SK-N-SH treated with all-trans-retinoic acid at 6 μM for 48 hours (cell line): ENCODE results near the gene STIM2.

Source experiments
- ATAC-seq: fragments of 200-7000 bp; cut with Tn5 transposase; 3 replicates; pipeline ENCODE4 v1.9.1; 2020; ENCODE audit warnings: mild to moderate bottlenecking, moderate library complexity
- ARNTL ChIP-seq: fragments of 450-650 bp; formaldehyde crosslinking; IDR thresholded peaks from 2 replicates; pipeline ENCODE4 v1.5.0; 2020; ENCODE audit warnings: low read depth, mild to moderate bottlenecking, moderate library complexity, borderline replicate concordance
- BACH2 ChIP-seq: fragments of 250-450 bp; sonication (Bioruptor Pico); IDR thresholded peaks from 2 replicates; pipeline ENCODE4 v1.9.0; 2021; ENCODE audit warnings: mild to moderate bottlenecking, borderline replicate concordance
- CREB5 ChIP-seq: fragments of 250-450 bp; sonication (Bioruptor Pico); IDR thresholded peaks from 2 replicates; pipeline ENCODE4 v1.5.1; 2020; ENCODE audit warnings: low read depth, mild to moderate bottlenecking, moderate library complexity
- CSDC2 ChIP-seq: fragments of 250-450 bp; sonication (Bioruptor Pico); IDR thresholded peaks from 2 replicates; pipeline ENCODE4 v1.5.0; 2020; ENCODE audit warnings: mild to moderate bottlenecking, moderate library complexity
- GLIS3 ChIP-seq: fragments of 250-450 bp; sonication (Bioruptor Pico); IDR thresholded peaks from 2 replicates; pipeline ENCODE4 v1.5.0; 2020; ENCODE audit warnings: mild to moderate bottlenecking, moderate library complexity
- ISL1 ChIP-seq: fragments of 250-450 bp; sonication (Bioruptor Pico); IDR thresholded peaks from 2 replicates; pipeline ENCODE4 v2.1.2; 2022; ENCODE audit warnings: mild to moderate bottlenecking, moderate library complexity
- OSR1 ChIP-seq: fragments of 250-450 bp; sonication (Bioruptor Pico); IDR thresholded peaks from 2 replicates; pipeline ENCODE4 v1.8.0; 2022; ENCODE audit warnings: moderate library complexity, mild to moderate bottlenecking, inconsistent platforms
- PATZ1 ChIP-seq: fragments of 250-450 bp; sonication (Bioruptor Pico); IDR thresholded peaks from 2 replicates; pipeline ENCODE4 v1.8.0; 2020; ENCODE audit warnings: mild to moderate bottlenecking, moderate library complexity, borderline replicate concordance
- POU6F1 ChIP-seq: fragments of 250-450 bp; sonication (Bioruptor Pico); IDR thresholded peaks from 2 replicates; pipeline ENCODE4 v1.8.0; 2021; ENCODE audit warnings: low read depth, mild to moderate bottlenecking, moderate library complexity, borderline replicate concordance
- PPARA ChIP-seq: fragments of 250-450 bp; sonication (Bioruptor Pico); IDR thresholded peaks from 2 replicates; pipeline ENCODE4 v1.5.0; 2020; ENCODE audit warnings: mild to moderate bottlenecking, borderline replicate concordance
- RARB ChIP-seq: fragments of 250-450 bp; sonication (Bioruptor Pico); IDR thresholded peaks from 2 replicates; pipeline ENCODE4 v1.8.0; 2021; ENCODE audit warnings: mild to moderate bottlenecking, moderate library complexity
- SNAI2 ChIP-seq: fragments of 250-450 bp; sonication (Bioruptor Pico); IDR thresholded peaks from 2 replicates; pipeline ENCODE4 v1.5.0; 2020; ENCODE audit warnings: mild to moderate bottlenecking, moderate library complexity
- TCF4 ChIP-seq: fragments of 250-450 bp; sonication (Bioruptor Pico); IDR thresholded peaks from 2 replicates; pipeline ENCODE4 v1.8.0; 2021; ENCODE audit warnings: mild to moderate bottlenecking, moderate library complexity, borderline replicate concordance
- TOX ChIP-seq: fragments of 250-450 bp; sonication (Bioruptor Pico); IDR thresholded peaks from 2 replicates; pipeline ENCODE4 v1.8.0; 2021; ENCODE audit warnings: mild to moderate bottlenecking, moderate library complexity, borderline replicate concordance
- TSHZ2 ChIP-seq: fragments of 250-450 bp; sonication (Bioruptor Pico); IDR thresholded peaks from 2 replicates; pipeline ENCODE4 v1.5.0; 2020; ENCODE audit warnings: mild to moderate bottlenecking, moderate library complexity
- ZC3H10 ChIP-seq: fragments of 250-450 bp; sonication (Bioruptor Pico); IDR thresholded peaks from 2 replicates; pipeline ENCODE4 v1.5.1; 2021; ENCODE audit warnings: mild to moderate bottlenecking, moderate library complexity
- ZFP3 ChIP-seq: fragments of 250-450 bp; sonication (Bioruptor Pico); IDR thresholded peaks from 2 replicates; pipeline ENCODE4 v1.5.0; 2020; ENCODE audit warnings: mild to moderate bottlenecking, moderate library complexity
- ZFP30 ChIP-seq: fragments of 450-650 bp; formaldehyde crosslinking; IDR thresholded peaks from 2 replicates; pipeline ENCODE4 v1.5.0; 2022; ENCODE audit warnings: mild to moderate bottlenecking, moderate library complexity
- ZNF565 ChIP-seq: fragments of 450-650 bp; formaldehyde crosslinking; conservative IDR thresholded peaks from 2 replicates; pipeline ENCODE4 v1.5.0; 2020; ENCODE audit warnings: low read depth, mild to moderate bottlenecking, moderate library complexity
- ZNF70 ChIP-seq: fragments of 450-650 bp; formaldehyde crosslinking; IDR thresholded peaks from 2 replicates; pipeline ENCODE4 v1.5.0; 2020; ENCODE audit warnings: mild to moderate bottlenecking, moderate library complexity
- ZNF8 ChIP-seq: fragments of 450-650 bp; formaldehyde crosslinking; IDR thresholded peaks from 2 replicates; pipeline ENCODE4 v1.5.0; 2020; ENCODE audit warnings: mild to moderate bottlenecking, moderate library complexity

Gene STIM2

GRCh38 chr4:26850528-26850927, 10.1 kb upstream of the STIM2 start:
- ATAC-seq = no peak
- no peak for TF ChIP-seq ZNF70 (CRISPR knock-in tag)
- TF ChIP-seq ZNF565 = no peak
- no peak for TF ChIP-seq CSDC2 (CRISPR knock-in tag)
- TF ChIP-seq ZFP3 (CRISPR knock-in tag) = no peak
- TF ChIP-seq SNAI2 = no peak
- no peak for TF ChIP-seq ZFP30 (CRISPR knock-in tag)
- no peak for TF ChIP-seq ZC3H10 (CRISPR knock-in tag)
- no peak for TF ChIP-seq OSR1 (CRISPR knock-in tag)
- no peak for TF ChIP-seq TSHZ2 (CRISPR knock-in tag)
- TF ChIP-seq ISL1 (CRISPR knock-in tag) = no peak
- TF ChIP-seq GLIS3 = no peak
- no peak for TF ChIP-seq BACH2 (CRISPR knock-in tag)
- no peak for TF ChIP-seq TCF4 (CRISPR knock-in tag)
- no peak for TF ChIP-seq ARNTL (CRISPR knock-in tag)

GRCh38 chr4:26851129-26851528, 9.5 kb upstream of the STIM2 start:
- TF ChIP-seq ZFP3 (CRISPR knock-in tag) (no peak), CSDC2 (CRISPR knock-in tag) (no peak), OSR1 (CRISPR knock-in tag) (no peak), POU6F1 (CRISPR knock-in tag) (no peak), RARB (CRISPR knock-in tag) (no peak), CREB5 (CRISPR knock-in tag) (no peak), ARNTL (CRISPR knock-in tag) (no peak), GLIS3 (no peak), ZNF70 (CRISPR knock-in tag) (no peak), BACH2 (CRISPR knock-in tag) (no peak), ZFP30 (CRISPR knock-in tag) (no peak), TOX (CRISPR knock-in tag) (no peak), PATZ1 (no peak), PPARA (no peak), ZNF8 (CRISPR knock-in tag) (no peak), ZC3H10 (CRISPR knock-in tag) (no peak), SNAI2 (no peak)
- ATAC-seq = no peak

- no peak for ATAC-seq
- TF ChIP-seq ZC3H10 (CRISPR knock-in tag) = no peak
- no peak for TF ChIP-seq TOX (CRISPR knock-in tag)
- no peak for TF ChIP-seq GLIS3
- TF ChIP-seq ZNF565 = no peak
- TF ChIP-seq TSHZ2 (CRISPR knock-in tag) = no peak
- no peak for TF ChIP-seq OSR1 (CRISPR knock-in tag)
- no peak for TF ChIP-seq POU6F1 (CRISPR knock-in tag)
- no peak for TF ChIP-seq ZNF8 (CRISPR knock-in tag)
- TF ChIP-seq PATZ1 = no peak
- no peak for TF ChIP-seq ZNF70 (CRISPR knock-in tag)
- no peak for TF ChIP-seq CREB5 (CRISPR knock-in tag)
- no peak for TF ChIP-seq ZFP3 (CRISPR knock-in tag)
These were observed 5.9 kb upstream of the STIM2 start for GRCh38 chr4:26854701-26855100.
